ENCODE results near the gene CMAS. TPM values are rescaled to one million over a fixed set of nuclear protein-coding genes. Genes with fewer than 3 reads are reported as not detected.

Gene CMAS
- total RNA-seq, 1 experiment from 2014 or later, result 48.3 TPM

GRCh38 chr12:22110176-22110575 is 64.2 kb downstream of the CMAS start:
- no peak for DNase-seq (ENCODE audit: low read depth)

Other genes starting within 250 kb of the CMAS start
- gene ABCC9, start 104.8 kb upstream of the CMAS start, total RNA-seq (2014; rRNA removed), result 0.23 and 0.26 TPM in 2 replicates

All from LHCN-M2 (cell line).